Vagina (tissue), 2 donors: ENCODE results near the gene ARHGAP35.

Experiments
- CTCF ChIP-seq, 3 experiments: fragments of 450-650 bp in 2 of 3; fragments of 200-600 bp in 1 of 3; sonication (generic) in 1 of 3; IDR thresholded peaks; one replicate each; pipeline ENCODE4 v1.5.1; 2017 to 2019; ENCODE audit warnings: antibody characterized with exemption in 3 of 3, mild to moderate bottlenecking in 2 of 3, moderate library complexity in 2 of 3
- POLR2A ChIP-seq, 2 donors: fragments of 450-650 bp; IDR thresholded peaks; one replicate each; pipeline ENCODE4 v1.6.1; 2017; ENCODE audit warnings: antibody characterized with exemption in 2 of 2, mild to moderate bottlenecking in 2 of 2, moderate library complexity in 2 of 2
- POLR2AphosphoS5 ChIP-seq, 2 donors: sonication (generic); formaldehyde crosslinking; IDR thresholded peaks; one replicate each; pipeline ENCODE4 v1.9.0; 2017; ENCODE audit warnings: antibody characterized with exemption in 2 of 2, mild to moderate bottlenecking in 2 of 2, low read depth in 1 of 2; ENCODE audit not compliant: insufficient read depth in 1 of 2

DNA sequence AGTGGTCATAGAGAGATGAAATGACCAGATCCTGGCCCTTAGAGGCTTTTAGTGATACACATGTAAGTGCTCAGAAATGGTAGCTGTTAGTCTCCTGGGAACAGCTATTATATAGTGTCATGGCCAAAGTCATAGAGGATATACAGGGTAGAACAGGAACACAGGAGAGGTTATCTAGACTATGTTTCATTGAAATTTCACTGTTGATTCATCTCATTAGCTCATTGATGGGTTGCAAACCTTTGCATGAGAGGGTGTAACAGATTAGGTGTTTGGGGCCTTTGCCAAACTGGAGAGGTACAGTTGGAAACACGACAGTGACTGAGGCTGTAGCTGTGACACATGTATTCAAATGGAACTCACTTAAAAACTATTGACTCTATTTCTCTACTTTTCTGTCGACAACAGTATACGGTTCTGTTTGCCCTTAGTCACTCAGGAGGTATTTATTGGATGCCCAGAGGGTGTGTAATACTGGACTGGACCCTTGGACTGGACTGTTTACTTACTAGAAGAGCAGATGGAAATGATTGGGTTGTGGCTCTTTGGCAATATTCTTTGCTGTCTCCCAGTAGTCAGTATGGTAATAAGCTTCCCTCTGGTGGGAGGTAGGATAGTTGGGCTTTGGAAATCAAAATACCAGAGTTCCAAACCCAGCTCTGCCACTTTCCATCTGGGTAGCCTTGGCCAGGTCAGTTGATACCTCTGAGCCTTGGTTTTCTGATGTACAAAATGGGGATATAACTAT lies 29.8 kb downstream of the ARHGAP35 start:
- TF ChIP-seq CTCF (IDR thresholded peaks at IDR 0.05) (no peak), POLR2A (IDR thresholded peaks at IDR 0.05) (no peak), POLR2AphosphoS5 (IDR thresholded peaks at IDR 0.05; ENCODE audit: insufficient read depth in 1 of 2, low read depth in 1 of 2) (no peak)
